SK-N-MC (cell line): ENCODE results near the gene ING3.

Experiments
- EZH2 ChIP-seq: fragments of 200-600 bp; sonication (generic); IDR thresholded peaks from one replicate; pipeline ENCODE4 v1.6.1; 2017; ENCODE audit warnings: antibody characterized with exemption
- FOXP2 ChIP-seq: optimal IDR thresholded peaks from 2 replicates; pipeline ENCODE3; 2011; ENCODE audit warnings: mild to moderate bottlenecking, moderate library complexity; ENCODE audit not compliant: insufficient read depth; ENCODE audit errors: extremely low read length, control extremely low read depth
- POLR2AphosphoS5 ChIP-seq: IDR thresholded peaks from 2 replicates; pipeline ENCODE4 v1.6.1; 2012; ENCODE audit warnings: mild to moderate bottlenecking, low read depth, low read length, borderline replicate concordance

GRCh38 chr7:120949998-120950538 lies 509 bp upstream of the ING3 start:
- TF ChIP-seq FOXP2, result no peak
- TF ChIP-seq EZH2, result no peak
- TF ChIP-seq POLR2AphosphoS5, result no peak
